ENCODE data around the gene MTMR6.

The MTMR6 gene

GRCh38 chr13:25300861-25301346, 13.6 kb upstream of the MTMR6 start:
- Histone ChIP-seq H3K27ac (ENCODE audit: low read depth, low read length) (peak overlapping the region; percentile 96), H3K4me1 (ENCODE audit: insufficient read depth, low read length) (peaks cover 10% of the 10 kb centered on the region), H3K9ac (ENCODE audit: low read length) (peak overlapping the region; percentile 77), H3K4me3 (ENCODE audit: low read depth in 1 of 2, low read length in 2 of 2) (peak overlapping the region; percentile 24 to 86), H3K9me3 (ENCODE audit: low read length) (no peaks in the 10 kb centered on the region), H3K27me3 (ENCODE audit: control insufficient read depth in 1 of 2, insufficient read depth in 2 of 2, low read length in 2 of 2) (no peaks in the 10 kb centered on the region), H3K36me3 (ENCODE audit: insufficient read depth, low read length) (no peaks in the 10 kb centered on the region)

- Histone ChIP-seq H3K27ac (ENCODE audit: low read depth, low read length) (no peak overlapping the region), H3K36me3 (ENCODE audit: insufficient read depth, low read length) (no peaks in the 10 kb centered on the region)
These were observed 8.4 kb upstream of the MTMR6 start for GRCh38 chr13:25295701-25296100.

GRCh38 chr13:25295228-25295627, 7.9 kb upstream of the MTMR6 start:
- no peak overlapping the region for H3K27ac ChIP-seq (ENCODE audit: low read depth, low read length)

More at GRCh38 chr13:25295701-25296100, 8.4 kb upstream of the MTMR6 start:
- Histone ChIP-seq H3K4me1 (ENCODE audit: insufficient read depth, low read length) (no peaks in the 10 kb centered on the region), H3K27me3 (ENCODE audit: control insufficient read depth in 1 of 2, insufficient read depth in 2 of 2, low read length in 2 of 2) (no peaks in the 10 kb centered on the region), H3K9ac (ENCODE audit: low read length) (no peak overlapping the region), H3K4me3 (ENCODE audit: low read depth in 1 of 2, low read length in 2 of 2) (no peak overlapping the region), H3K9me3 (ENCODE audit: low read length) (no peaks in the 10 kb centered on the region)

GRCh38 chr13:25292301-25292700, 5.0 kb upstream of the MTMR6 start:
- no peaks in the 10 kb centered on the region for H3K27me3 ChIP-seq (ENCODE audit: control insufficient read depth in 1 of 2, insufficient read depth in 2 of 2, low read length in 2 of 2)
- H3K27ac ChIP-seq (ENCODE audit: low read depth, low read length), result no peak overlapping the region
- H3K4me3 ChIP-seq (ENCODE audit: low read depth in 1 of 2, low read length in 2 of 2), result no peak overlapping the region
- no peak overlapping the region for H3K9ac ChIP-seq (ENCODE audit: low read length)
- H3K4me1 ChIP-seq (ENCODE audit: insufficient read depth, low read length), result peaks cover 3% of the 10 kb centered on the region
- no peaks in the 10 kb centered on the region for H3K36me3 ChIP-seq (ENCODE audit: insufficient read depth, low read length)
- H3K9me3 ChIP-seq (ENCODE audit: low read length), result no peaks in the 10 kb centered on the region

More at GRCh38 chr13:25295228-25295627, 7.9 kb upstream of the MTMR6 start:
- H3K27me3 ChIP-seq (ENCODE audit: control insufficient read depth in 1 of 2, insufficient read depth in 2 of 2, low read length in 2 of 2), result no peaks in the 10 kb centered on the region
- H3K4me3 ChIP-seq (ENCODE audit: low read depth in 1 of 2, low read length in 2 of 2), result no peak overlapping the region
- H3K9ac ChIP-seq (ENCODE audit: low read length), result no peak overlapping the region
- H3K4me1 ChIP-seq (ENCODE audit: insufficient read depth, low read length), result no peaks in the 10 kb centered on the region
- H3K9me3 ChIP-seq (ENCODE audit: low read length), result no peaks in the 10 kb centered on the region
- H3K36me3 ChIP-seq (ENCODE audit: insufficient read depth, low read length), result no peaks in the 10 kb centered on the region

DNA sequence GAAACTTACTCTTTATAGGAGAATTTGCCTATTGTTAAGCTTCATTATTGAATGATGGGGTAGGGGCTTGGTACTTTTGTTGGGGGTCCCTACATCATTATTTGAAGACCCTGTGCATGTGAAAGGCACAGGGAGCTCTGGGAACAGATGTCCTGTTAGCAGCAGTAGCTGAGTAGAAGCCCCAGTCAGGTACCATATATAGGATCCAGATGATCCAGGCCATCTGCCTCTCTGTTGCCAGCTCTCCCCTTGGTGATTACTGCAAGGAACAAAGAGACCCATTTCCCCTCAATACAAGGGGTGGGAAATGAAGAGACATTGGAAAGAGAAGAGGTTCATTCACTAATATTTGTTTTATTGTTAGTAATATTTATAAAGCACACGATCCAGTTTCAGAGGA, 4.4 kb upstream of the MTMR6 start:
- Histone ChIP-seq H3K36me3 (ENCODE audit: insufficient read depth, low read length) (no peaks in the 10 kb centered on the region), H3K9ac (ENCODE audit: low read length) (no peak overlapping the region), H3K9me3 (ENCODE audit: low read length) (no peaks in the 10 kb centered on the region), H3K4me3 (ENCODE audit: low read depth in 1 of 2, low read length in 2 of 2) (no peak overlapping the region), H3K27me3 (ENCODE audit: control insufficient read depth in 1 of 2, insufficient read depth in 2 of 2, low read length in 2 of 2) (no peaks in the 10 kb centered on the region), H3K4me1 (ENCODE audit: insufficient read depth, low read length) (peaks cover 3% of the 10 kb centered on the region), H3K27ac (ENCODE audit: low read depth, low read length) (no peak overlapping the region)

- Histone ChIP-seq H3K9me3 (ENCODE audit: low read length) (no peaks in the 10 kb centered on the region), H3K9ac (ENCODE audit: low read length) (no peak overlapping the region), H3K27me3 (ENCODE audit: control insufficient read depth in 1 of 2, insufficient read depth in 2 of 2, low read length in 2 of 2) (no peaks in the 10 kb centered on the region), H3K27ac (ENCODE audit: low read depth, low read length) (no peak overlapping the region), H3K36me3 (ENCODE audit: insufficient read depth, low read length) (no peaks in the 10 kb centered on the region), H3K4me3 (ENCODE audit: low read depth in 1 of 2, low read length in 2 of 2) (no peak overlapping the region), H3K4me1 (ENCODE audit: insufficient read depth, low read length) (peaks cover 13% of the 10 kb centered on the region)
These were observed 1.7 kb upstream of the MTMR6 start for GRCh38 chr13:25288966-25289365.

GRCh38 chr13:25286308-25286968, 850 bp downstream of the MTMR6 start:
- Histone ChIP-seq H3K4me3 (ENCODE audit: low read depth in 1 of 2, low read length in 2 of 2) (peak overlapping the region; percentile 93 to 97), H3K9me3 (ENCODE audit: low read length) (no peaks in the 10 kb centered on the region), H3K27ac (ENCODE audit: low read depth, low read length) (peak overlapping the region; percentile 86), H3K36me3 (ENCODE audit: insufficient read depth, low read length) (no peaks in the 10 kb centered on the region), H3K9ac (ENCODE audit: low read length) (peak overlapping the region; percentile 84), H3K27me3 (ENCODE audit: control insufficient read depth in 1 of 2, insufficient read depth in 2 of 2, low read length in 2 of 2) (no peaks in the 10 kb centered on the region), H3K4me1 (ENCODE audit: insufficient read depth, low read length) (peaks cover 13% of the 10 kb centered on the region)

DNA sequence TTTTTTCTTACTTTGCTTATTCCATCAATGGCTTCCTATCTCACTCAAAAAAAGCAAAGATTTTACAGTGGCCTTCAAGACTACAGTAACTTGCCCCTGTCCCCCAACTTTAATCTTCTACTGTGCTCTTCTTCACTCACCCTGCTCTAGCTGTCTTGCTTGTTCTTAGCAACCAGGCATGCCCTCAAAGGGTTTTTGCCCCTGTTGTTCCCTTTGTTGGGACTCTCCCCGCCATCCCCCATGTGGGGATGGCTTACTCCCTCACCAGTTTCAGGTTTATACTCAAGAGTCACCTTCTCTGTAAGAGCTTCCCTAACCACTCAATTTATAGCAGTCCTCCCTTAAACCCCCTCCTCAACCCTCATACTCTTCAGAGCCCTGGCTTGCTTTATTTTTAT, 5.4 kb downstream of the MTMR6 start:
- no peaks in the 10 kb centered on the region for H3K27me3 ChIP-seq (ENCODE audit: control insufficient read depth in 1 of 2, insufficient read depth in 2 of 2, low read length in 2 of 2)
- no peak overlapping the region for H3K9ac ChIP-seq (ENCODE audit: low read length)
- H3K9me3 ChIP-seq (ENCODE audit: low read length), result no peaks in the 10 kb centered on the region
- H3K36me3 ChIP-seq (ENCODE audit: insufficient read depth, low read length), result no peaks in the 10 kb centered on the region
- no peak overlapping the region for H3K27ac ChIP-seq (ENCODE audit: low read depth, low read length)
- H3K4me1 ChIP-seq (ENCODE audit: insufficient read depth, low read length), result peaks cover 10% of the 10 kb centered on the region
- no peak overlapping the region for H3K4me3 ChIP-seq (ENCODE audit: low read depth in 1 of 2, low read length in 2 of 2)

GRCh38 chr13:25281193-25281934, 5.9 kb downstream of the MTMR6 start:
- H3K9ac ChIP-seq (ENCODE audit: low read length), result no peak overlapping the region
- peaks cover 10% of the 10 kb centered on the region for H3K4me1 ChIP-seq (ENCODE audit: insufficient read depth, low read length)
- no peaks in the 10 kb centered on the region for H3K36me3 ChIP-seq (ENCODE audit: insufficient read depth, low read length)
- no peaks in the 10 kb centered on the region for H3K27me3 ChIP-seq (ENCODE audit: control insufficient read depth in 1 of 2, insufficient read depth in 2 of 2, low read length in 2 of 2)
- H3K9me3 ChIP-seq (ENCODE audit: low read length), result no peaks in the 10 kb centered on the region
- H3K4me3 ChIP-seq (ENCODE audit: low read depth in 1 of 2, low read length in 2 of 2), result no peak overlapping the region
- H3K27ac ChIP-seq (ENCODE audit: low read depth, low read length), result no peak overlapping the region

GRCh38 chr13:25280396-25280795, 6.9 kb downstream of the MTMR6 start:
- H3K4me1 ChIP-seq (ENCODE audit: insufficient read depth, low read length), result peaks cover under 1% of the 10 kb centered on the region

DNA sequence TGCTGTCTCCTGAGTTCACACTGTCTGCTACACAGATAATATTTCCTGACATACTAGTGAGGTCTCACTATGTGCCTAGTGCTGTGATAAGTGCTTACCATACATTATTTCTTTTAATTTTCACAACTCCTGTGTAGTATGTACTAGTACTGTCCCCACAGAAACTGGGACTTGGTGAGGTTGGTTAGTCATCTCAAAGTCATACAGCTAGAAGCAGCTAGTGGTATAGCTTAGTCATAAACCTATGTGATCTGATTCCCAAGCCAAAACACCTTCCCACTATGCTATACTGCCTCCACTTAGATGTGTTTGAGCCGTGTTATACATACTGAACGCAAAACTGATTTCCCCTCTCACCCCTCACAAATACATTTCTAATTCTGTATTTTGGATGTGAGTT, 10.5 kb downstream of the MTMR6 start:
- no peaks in the 10 kb centered on the region for H3K27me3 ChIP-seq (ENCODE audit: control insufficient read depth in 1 of 2, insufficient read depth in 2 of 2, low read length in 2 of 2)
- no peaks in the 10 kb centered on the region for H3K4me1 ChIP-seq (ENCODE audit: insufficient read depth, low read length)
- no peak overlapping the region for H3K9ac ChIP-seq (ENCODE audit: low read length)
- no peaks in the 10 kb centered on the region for H3K9me3 ChIP-seq (ENCODE audit: low read length)
- no peak overlapping the region for H3K27ac ChIP-seq (ENCODE audit: low read depth, low read length)
- H3K4me3 ChIP-seq (ENCODE audit: low read depth in 1 of 2, low read length in 2 of 2), result no peak overlapping the region
- peaks cover 11% of the 10 kb centered on the region for H3K36me3 ChIP-seq (ENCODE audit: insufficient read depth, low read length)

More at GRCh38 chr13:25280396-25280795, 6.9 kb downstream of the MTMR6 start:
- Histone ChIP-seq H3K9ac (ENCODE audit: low read length) (no peak overlapping the region), H3K36me3 (ENCODE audit: insufficient read depth, low read length) (no peaks in the 10 kb centered on the region), H3K27ac (ENCODE audit: low read depth, low read length) (no peak overlapping the region), H3K4me3 (ENCODE audit: low read depth in 1 of 2, low read length in 2 of 2) (no peak overlapping the region), H3K9me3 (ENCODE audit: low read length) (no peaks in the 10 kb centered on the region), H3K27me3 (ENCODE audit: control insufficient read depth in 1 of 2, insufficient read depth in 2 of 2, low read length in 2 of 2) (no peaks in the 10 kb centered on the region)
